ENCODE measurements around the gene ADAMTS20. TPM values are rescaled to one million over a fixed set of nuclear protein-coding genes. Genes with fewer than 3 reads are reported as not detected.

Gene ADAMTS20
- total RNA-seq, 1 experiment from 2014 or later, result 0.07 TPM

- H3K36me3 Mint-ChIP-seq (ENCODE audit: insufficient read depth, unreplicated experiment), result no peaks in the 10 kb centered on the region
- no peaks in the 10 kb centered on the region for H3K27me3 ChIP-seq (replicated peaks; ENCODE audit: control insufficient read depth, insufficient read depth, low read length)
- POLR2A ChIA-PET, result no interaction called here
- CTCF ChIA-PET, result no interaction called here
- no peak for DNase-seq
- H3K27me3 Mint-ChIP-seq (ENCODE audit: insufficient read depth, unreplicated experiment), result peaks cover 5% of the 10 kb centered on the region
- no peaks in the 10 kb centered on the region for H3K36me3 ChIP-seq (ENCODE audit: control insufficient read depth, insufficient read depth, low read length)
- H3K27ac Mint-ChIP-seq (ENCODE audit: unreplicated experiment), result no peak overlapping the region
- H3K4me3 Mint-ChIP-seq (ENCODE audit: unreplicated experiment), result no peak overlapping the region
- H3K4me3 ChIP-seq (ENCODE audit: low read depth, low read length), result no peak overlapping the region
- TF ChIP-seq CTCF (IDR thresholded peaks at IDR 0.05; ENCODE audit: insufficient read depth in 1 of 2, low read depth in 1 of 2, low read length in 1 of 2, severe bottlenecking in 1 of 2, unreplicated experiment in 1 of 2), result no peak
- no peaks in the 10 kb centered on the region for H3K4me1 Mint-ChIP-seq (ENCODE audit: low read depth, unreplicated experiment)
- H3K9me3 ChIP-seq, result no peaks in the 10 kb centered on the region
- H3K4me1 ChIP-seq, result no peaks in the 10 kb centered on the region
- BruUV-seq (replicated peaks), result no TSS peak
- intact Hi-C loops (cut with micrococcal nuclease; ENCODE audit: unreplicated experiment), result no loop called here
- H3K9me3 Mint-ChIP-seq (ENCODE audit: unreplicated experiment), result no peaks in the 10 kb centered on the region
These were observed 115.4 kb downstream of the ADAMTS20 start for GRCh38 chr12:43436597-43436996.

GRCh38 chr12:43434614-43435013, 117.4 kb downstream of the ADAMTS20 start:
- Mint-ChIP-seq H3K27me3 (ENCODE audit: insufficient read depth, unreplicated experiment) (peaks cover 5% of the 10 kb centered on the region), H3K36me3 (ENCODE audit: insufficient read depth, unreplicated experiment) (no peaks in the 10 kb centered on the region), H3K4me3 (ENCODE audit: unreplicated experiment) (no peak overlapping the region), H3K9me3 (ENCODE audit: unreplicated experiment) (no peaks in the 10 kb centered on the region), H3K4me1 (ENCODE audit: low read depth, unreplicated experiment) (no peaks in the 10 kb centered on the region), H3K27ac (ENCODE audit: unreplicated experiment) (no peak overlapping the region)
- Histone ChIP-seq H3K27me3 (replicated peaks; ENCODE audit: control insufficient read depth, insufficient read depth, low read length) (no peaks in the 10 kb centered on the region), H3K9me3 (no peaks in the 10 kb centered on the region), H3K4me3 (ENCODE audit: low read depth, low read length) (no peak overlapping the region), H3K4me1 (no peaks in the 10 kb centered on the region), H3K36me3 (ENCODE audit: control insufficient read depth, insufficient read depth, low read length) (no peaks in the 10 kb centered on the region)
- no peak for DNase-seq
- no peak for TF ChIP-seq CTCF (IDR thresholded peaks at IDR 0.05; ENCODE audit: insufficient read depth in 1 of 2, low read depth in 1 of 2, low read length in 1 of 2, severe bottlenecking in 1 of 2, unreplicated experiment in 1 of 2)
- no TSS peak for BruUV-seq (replicated peaks)
- intact Hi-C loops (cut with micrococcal nuclease; ENCODE audit: unreplicated experiment), result no loop called here
- ChIA-PET POLR2A (no interaction called here), CTCF (no interaction called here)

- Mint-ChIP-seq H3K4me3 (ENCODE audit: unreplicated experiment) (no peak overlapping the region), H3K4me1 (ENCODE audit: low read depth, unreplicated experiment) (no peaks in the 10 kb centered on the region), H3K36me3 (ENCODE audit: insufficient read depth, unreplicated experiment) (no peaks in the 10 kb centered on the region), H3K27ac (ENCODE audit: unreplicated experiment) (no peak overlapping the region), H3K9me3 (ENCODE audit: unreplicated experiment) (no peaks in the 10 kb centered on the region), H3K27me3 (ENCODE audit: insufficient read depth, unreplicated experiment) (no peaks in the 10 kb centered on the region)
- intact Hi-C loops (cut with micrococcal nuclease; ENCODE audit: unreplicated experiment), result no loop called here
- H3K4me3 ChIP-seq (ENCODE audit: low read depth, low read length), result no peak overlapping the region
- DNase-seq, result no peak
- BruUV-seq (replicated peaks), result no TSS peak
- no peaks in the 10 kb centered on the region for H3K27me3 ChIP-seq (replicated peaks; ENCODE audit: control insufficient read depth, insufficient read depth, low read length)
- H3K4me1 ChIP-seq, result no peaks in the 10 kb centered on the region
- CTCF ChIA-PET, result no interaction called here
- no peak for TF ChIP-seq CTCF (IDR thresholded peaks at IDR 0.05; ENCODE audit: insufficient read depth in 1 of 2, low read depth in 1 of 2, low read length in 1 of 2, severe bottlenecking in 1 of 2, unreplicated experiment in 1 of 2)
- POLR2A ChIA-PET, result no interaction called here
- no peaks in the 10 kb centered on the region for H3K36me3 ChIP-seq (ENCODE audit: control insufficient read depth, insufficient read depth, low read length)
- H3K9me3 ChIP-seq, result no peaks in the 10 kb centered on the region
These were observed 123.9 kb downstream of the ADAMTS20 start for GRCh38 chr12:43428088-43428600.

Measured in Caco-2 (cell line).